Stimulated activated CD4-positive, alpha-beta T cell treated with anti-CD3 and anti-CD28 coated beads, TNF-alpha, amount 100 ng/mL, for 24 hours (primary cell): ENCODE results near the gene ESYT1.
"Not testable (repeated sequence)": the region's sequence is repeated elsewhere in the genome, so short reads cannot be mapped to it uniquely, and the experiment has no call there.

Experiments used
- DNase-seq, 3 experiments: peaks; one replicate each; pipeline ENCODE4 v3.0.0-alpha.2; 2020; ENCODE audit warnings: low read depth in 3 of 3

Gene ESYT1

DNA sequence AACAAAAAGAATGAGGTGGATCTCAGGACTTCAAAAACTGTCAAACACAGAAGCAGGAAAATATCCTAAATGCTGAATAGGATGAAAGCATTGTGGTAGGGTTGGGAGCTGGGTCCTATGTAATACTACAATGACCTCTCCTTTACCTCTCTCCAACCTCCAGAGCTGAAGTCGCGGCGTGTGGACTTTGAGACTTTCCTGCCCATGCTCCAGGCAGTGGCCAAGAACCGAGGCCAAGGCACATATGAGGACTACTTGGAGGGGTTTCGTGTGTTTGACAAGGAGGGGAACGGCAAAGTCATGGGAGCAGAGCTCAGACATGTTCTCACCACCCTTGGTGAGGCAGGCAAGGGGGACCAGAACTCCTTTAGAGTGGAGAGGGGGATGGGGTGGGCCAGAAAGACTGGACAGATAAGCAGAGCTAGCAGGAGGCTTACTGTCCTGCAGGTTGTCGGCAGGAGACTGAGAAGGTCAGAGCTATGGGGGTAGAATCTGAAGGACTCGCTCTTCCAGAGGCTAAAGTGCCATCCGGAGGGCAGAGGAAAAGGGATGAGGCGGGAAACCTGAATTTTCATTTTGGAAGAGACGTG, 27.3 kb downstream of the ESYT1 start:
- no peak for DNase-seq

DNA sequence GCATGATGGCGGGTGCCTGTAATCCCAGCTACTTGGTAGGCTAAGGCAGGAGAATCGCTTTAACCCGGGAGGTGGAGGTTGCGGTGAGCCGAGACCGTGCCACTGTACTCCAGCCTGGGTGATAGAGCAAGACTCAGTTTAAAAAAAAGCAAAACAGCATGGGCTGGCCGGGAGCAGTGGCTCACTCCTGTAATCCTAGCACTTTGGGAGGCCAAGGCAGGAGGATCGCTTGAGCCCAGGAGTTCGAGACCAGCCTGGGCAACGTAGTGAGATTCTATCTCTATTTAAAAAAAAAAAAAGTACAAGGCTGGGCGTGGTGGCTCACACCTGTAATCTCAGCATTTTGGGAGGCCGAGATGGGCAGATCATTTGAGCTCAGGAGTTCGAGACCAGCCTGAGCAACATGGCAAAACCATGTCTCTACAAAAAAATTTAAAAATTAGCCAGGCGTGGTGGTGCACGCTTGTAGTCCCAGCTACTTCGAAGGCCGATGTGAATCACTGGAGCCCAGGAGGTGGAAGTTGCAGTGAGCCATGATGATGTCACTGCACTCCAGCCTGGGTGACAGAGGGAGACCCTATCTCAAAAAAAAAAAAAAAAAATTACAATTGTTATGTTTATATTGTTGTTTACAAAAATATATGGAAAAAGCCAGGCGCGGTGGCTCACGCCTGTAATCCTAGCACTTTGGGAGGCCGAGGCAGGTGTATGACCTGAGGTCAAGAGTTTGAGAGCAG, 28.6 kb downstream of the ESYT1 start:
- DNase-seq, result not testable (repeated sequence)

DNA sequence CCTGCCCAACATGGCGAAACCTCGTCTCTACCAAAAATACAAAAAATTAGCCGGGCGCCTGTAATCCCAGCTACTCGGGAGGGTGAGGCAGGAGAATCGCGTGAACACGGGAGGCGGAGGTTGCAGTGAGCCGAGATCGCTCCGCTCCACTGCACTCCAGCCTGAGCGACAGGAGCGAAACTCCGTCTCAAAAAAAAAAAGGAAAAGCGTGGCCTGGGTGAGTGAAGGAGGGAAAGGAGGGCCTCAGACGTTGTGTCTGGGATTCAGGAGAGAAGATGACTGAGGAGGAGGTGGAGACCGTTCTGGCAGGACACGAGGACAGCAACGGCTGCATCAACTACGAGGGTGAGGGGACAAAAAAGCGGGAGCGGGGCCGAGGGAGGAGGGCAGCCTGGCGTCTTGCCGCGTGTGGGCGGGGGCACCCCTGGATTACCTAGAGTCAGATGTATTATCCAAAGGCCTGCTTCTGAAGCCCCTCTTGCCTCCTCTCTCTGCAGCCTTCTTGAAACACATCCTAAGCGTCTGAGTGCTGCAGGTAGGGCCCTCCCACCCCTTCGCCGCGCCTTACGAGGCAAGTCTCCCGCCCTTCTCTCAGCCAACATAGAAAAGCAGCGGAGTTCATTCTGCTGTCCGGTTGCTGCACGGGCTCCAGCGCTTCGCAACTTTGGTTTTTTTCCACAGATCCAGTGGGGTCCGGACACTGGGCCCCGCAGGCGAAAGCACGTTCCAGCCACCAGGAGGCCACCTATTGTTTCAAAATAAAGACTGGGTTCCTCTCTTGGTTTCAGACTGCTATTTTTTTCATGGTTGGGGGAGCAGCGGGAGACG, 29.3 kb downstream of the ESYT1 start:
- peak; percentile 29 to 52 (median 38) for DNase-seq

DNA sequence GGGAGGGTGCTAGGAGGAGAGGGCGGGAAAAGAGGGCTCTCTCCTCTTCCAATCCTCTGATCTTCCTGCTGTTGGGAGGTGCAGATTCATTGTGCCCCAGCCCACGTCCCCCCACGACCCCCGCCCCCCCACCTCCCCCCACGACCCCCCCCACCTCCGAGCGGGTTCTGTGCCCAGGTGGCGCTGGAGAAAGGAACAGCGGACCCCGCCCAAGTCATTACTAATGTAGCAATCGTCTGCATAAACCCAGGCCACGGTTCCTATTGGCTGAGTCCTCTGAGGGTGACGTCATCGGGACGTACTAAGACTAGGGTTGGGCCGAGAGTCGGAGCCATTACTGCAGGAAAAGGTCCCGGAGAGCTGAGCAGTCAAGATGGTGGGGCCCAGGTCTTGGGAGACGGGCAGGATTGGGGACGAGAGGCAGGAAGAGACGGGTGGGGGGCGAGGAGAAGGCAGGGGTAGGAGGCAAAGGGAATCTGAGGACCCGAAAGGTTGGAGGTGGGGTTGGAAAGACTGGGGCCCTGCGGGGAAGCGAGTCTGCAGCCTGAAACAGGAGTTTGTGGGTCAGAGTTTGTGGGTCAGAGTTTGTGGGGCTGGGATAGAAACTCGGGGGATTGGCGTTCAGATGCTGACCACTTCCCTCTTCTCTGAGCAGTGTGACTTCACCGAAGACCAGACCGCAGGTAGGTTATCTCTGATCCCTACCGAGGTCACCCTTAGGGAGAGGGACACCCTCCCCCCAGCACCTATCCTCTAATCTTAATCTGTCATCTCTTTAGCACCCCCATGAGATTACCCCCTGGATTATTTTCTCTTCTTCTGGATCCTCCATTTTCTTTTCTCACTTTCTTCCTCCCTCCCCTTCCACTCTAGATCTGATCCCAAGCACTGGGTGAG, 30.2 kb downstream of the ESYT1 start, which contains the start of gene MYL6:
MYL6 (plus strand) TSS at position 331 of the 897 bp plus-strand sequence; CDS start at position 374, 43 bp downstream.
- DNase-seq, result peak; percentile 85 to 95 (median 89)

DNA sequence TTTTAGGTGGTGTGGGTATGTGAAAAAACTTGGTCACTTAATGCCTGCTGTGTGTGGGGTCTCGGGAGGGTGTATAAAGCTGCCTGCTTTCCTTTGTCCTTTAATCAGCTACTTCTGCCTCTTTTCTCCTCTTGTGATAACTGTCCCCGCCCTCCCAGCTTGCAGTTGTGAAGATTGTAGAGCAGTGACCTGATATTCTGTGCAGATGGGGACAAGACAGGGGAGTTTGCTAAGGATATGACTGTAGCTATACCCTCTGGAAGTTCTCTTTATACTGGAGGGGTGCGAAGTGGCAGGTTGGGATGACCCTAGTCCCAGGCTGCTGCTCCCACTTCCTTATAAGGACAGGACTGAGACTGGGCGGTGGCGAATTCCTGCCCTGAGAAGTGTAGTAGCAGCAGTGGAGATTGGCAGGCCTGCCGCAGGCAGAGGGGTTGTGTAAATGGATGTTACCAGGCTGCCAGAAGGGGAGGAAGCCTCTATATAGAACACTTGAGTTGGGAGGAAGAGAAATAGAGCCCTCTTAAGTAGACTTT, 30.9 kb downstream of the ESYT1 start:
- DNase-seq, result peak in 1 of 3 experiments; percentile 37

DNA sequence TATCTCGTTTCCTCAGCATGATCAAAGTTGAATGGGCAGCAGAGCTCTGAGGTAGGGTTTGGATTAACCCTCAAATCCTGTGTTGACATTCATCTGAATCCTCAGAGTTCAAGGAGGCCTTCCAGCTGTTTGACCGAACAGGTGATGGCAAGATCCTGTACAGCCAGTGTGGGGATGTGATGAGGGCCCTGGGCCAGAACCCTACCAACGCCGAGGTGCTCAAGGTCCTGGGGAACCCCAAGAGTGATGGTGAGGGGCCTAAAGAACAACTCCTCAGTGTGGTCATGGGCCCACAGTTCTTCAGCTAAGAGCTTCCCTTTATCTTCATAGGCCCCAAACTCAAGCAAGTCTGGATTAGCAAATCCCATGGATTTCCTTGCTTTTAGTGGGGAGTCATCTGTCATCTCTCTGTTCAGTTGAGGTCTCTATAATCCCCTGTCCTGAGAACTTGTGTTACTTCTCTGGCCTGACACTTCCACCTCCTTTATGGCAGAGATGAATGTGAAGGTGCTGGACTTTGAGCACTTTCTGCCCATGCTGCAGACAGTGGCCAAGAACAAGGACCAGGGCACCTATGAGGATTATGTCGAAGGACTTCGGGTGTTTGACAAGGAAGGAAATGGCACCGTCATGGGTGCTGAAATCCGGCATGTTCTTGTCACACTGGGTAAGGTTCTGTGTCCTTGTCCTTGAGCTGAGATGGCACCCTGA, 31.6 kb downstream of the ESYT1 start:
- no peak for DNase-seq

DNA sequence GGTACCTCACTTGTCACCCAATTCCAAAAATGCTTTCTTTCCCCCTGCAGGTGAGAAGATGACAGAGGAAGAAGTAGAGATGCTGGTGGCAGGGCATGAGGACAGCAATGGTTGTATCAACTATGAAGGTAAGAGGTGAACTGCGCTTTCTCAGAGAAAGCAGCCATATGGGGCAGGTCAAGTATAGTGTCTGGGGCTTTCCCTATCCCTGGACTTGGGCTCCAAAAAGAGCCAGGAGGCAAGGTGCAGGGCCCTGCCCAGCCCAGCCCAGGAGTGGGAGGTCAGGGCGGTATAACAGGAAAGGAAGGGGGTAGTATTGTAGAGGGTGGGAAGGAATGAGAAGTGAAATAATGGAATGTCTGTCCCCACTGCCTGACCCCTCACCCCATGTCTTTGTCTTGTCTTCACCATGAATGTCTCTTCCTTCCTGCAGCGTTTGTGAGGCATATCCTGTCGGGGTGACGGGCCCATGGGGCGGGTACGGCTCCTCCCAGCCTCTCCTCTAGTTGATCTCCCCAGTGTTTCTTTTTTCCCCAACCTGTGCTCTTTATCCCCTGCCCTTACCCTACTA, 32.2 kb downstream of the ESYT1 start:
- DNase-seq, result peak; percentile 34 to 60 (median 36)

DNA sequence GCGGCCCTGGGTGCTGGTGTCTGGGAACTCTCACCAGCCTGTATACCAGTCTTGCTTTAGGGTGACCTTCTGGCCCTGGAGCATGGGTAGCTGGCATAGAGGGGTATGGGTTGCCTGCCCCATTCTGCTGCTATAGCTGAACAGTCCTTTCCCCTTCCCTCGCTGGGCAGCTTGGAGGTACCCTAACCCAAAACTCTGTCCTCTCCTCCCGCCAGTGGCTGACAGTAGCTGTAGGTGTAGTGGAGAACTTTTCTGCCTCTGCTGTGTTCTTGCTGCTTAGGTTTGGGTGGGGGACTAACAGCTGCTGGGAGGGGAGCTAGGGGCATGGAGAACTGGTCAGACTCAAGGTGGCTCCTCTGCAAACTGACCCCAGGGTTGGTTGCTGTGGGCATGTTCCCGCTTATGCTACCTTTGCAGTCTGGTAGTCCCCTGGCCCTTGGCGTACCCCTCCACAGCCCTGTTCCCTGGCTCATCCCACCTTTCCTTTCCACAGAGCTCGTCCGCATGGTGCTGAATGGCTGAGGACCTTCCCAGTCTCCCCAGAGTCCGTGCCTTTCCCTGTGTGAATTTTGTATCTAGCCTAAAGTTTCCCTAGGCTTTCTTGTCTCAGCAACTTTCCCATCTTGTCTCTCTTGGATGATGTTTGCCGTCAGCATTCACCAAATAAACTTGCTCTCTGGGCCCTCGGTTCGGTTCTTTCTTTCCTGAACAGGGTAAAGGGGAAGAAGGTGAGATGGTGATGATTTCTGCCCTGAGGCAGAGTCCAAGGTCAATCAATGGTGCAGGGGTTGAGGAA, 33.0 kb downstream of the ESYT1 start:
- DNase-seq, result no peak

DNA sequence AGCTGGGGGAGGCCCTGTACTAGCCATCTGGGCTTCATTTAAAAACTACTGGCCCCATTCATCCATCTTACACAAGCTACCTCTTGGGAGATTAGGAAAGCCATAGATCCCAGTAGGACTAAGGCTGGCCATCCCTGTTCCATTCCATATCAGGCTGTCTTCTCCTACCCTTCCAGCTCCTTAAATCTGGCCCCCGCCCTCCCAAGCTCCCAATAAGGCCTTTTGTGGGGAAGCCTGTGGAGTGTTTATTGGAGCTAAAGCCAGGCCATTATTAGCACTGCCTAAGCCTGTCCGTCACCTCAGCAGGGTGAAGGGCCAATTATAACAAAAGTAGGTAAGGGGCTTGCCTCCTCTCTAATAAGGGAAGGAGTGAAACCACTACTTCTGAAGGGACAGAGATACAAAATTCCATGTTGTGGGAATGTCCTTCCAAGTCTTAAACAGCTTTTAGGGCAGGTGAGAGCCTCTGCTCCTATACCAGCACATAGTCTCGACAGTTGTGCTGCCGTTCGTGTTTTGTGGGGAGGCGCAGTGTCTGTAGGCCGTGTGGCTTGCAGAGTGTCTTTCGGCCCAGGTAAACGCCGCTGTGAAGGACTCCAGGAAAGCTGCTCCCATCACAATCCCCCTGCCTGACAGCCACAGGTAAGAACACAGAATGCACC, 33.8 kb downstream of the ESYT1 start:
- no peak for DNase-seq

DNA sequence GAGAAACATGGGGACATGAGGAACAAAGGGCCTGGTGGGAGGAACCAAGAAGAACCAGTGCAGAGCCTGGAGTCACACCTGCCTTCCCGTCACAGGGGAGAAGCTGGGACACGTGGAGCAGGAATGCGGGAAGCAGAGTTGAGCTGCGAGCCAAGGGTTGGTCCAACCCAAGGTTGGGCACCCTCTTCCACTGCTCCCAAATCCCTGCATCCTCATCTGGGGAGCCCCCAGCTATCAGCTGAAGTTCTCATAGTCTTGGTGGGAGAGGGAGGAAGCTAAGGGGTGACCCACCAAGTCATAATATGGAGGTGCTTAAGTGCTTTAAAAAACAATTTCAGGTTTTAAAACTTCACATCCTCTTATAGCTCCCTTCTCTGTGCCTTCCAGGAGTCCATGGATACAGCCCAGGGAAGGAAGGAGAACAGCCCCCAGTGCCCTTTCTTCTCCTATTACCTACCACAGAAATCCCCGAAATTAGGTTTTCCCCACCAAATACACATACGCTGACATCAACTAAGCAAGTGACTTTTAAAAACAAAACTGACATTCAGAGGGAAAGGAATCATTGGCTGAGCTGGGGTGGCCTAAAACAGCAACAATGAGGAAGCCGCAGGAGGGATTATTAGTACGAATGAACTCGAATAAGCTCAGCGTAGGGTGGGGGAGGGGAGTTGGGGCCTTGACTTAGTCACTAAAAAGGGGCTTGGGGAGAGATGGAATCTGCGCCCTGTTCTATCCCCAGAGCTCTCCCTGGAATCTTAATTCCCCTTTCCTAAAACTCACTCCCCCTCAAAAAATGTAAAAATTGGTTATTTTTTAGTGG, 34.6 kb downstream of the ESYT1 start:
- DNase-seq, result no peak

DNA sequence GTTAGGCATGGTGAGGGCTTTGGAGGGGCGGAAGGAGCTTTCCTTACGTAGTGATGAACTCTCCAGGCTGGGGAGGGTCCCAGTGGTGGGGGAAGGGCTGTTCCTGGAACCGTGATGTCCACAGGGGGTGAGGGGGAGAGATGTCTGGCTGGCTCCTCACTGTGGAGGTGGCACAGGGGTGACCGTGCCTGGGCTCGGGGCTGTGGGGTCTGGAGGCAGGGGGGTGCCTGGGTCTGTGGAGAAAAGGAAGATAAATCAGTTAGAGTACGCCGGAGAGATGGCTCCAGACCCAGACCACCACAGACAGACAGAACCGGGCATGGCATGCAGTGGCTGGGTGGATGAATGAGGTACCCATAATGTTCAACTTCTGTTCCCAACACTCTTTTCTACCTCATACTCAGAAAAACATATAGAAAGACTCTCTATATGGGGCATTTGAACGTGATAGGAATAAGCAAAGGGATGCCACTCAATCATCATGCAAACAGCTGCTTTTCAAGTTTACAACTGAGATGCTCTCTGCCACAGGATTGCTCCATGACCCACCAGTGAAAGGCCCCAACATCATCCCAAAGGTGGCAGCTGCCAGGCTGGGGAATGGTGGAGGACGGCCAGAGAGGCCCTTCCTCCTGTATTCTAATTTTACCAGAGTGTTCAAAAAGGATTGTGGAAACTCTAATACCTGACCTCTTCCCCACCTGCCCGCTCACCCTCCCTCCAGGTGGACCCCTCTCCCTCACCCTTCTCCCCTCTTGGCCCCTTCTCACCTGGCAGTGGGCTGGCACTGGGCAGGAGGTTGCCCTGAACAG, 35.7 kb downstream of the ESYT1 start:
- DNase-seq, result no peak

DNA sequence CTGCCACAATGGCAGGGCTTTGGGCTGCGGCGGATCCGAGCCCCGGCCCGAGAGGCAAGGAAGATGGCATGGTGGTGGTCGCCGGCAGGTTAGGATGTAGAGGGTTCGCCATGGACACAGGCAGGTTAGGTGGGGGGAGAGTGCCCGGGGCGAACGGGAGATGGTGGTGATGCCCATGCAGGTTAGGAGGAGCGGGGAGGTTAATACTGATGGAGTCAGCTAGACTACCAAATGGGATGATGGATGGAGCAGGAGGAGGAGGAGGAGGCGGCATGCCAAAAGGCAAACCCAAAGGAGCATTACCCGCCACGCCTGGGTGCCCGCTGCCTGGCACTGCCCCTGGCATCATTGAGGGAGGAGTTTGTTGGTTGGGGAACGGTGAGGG, 36.3 kb downstream of the ESYT1 start:
- DNase-seq, result no peak

DNA sequence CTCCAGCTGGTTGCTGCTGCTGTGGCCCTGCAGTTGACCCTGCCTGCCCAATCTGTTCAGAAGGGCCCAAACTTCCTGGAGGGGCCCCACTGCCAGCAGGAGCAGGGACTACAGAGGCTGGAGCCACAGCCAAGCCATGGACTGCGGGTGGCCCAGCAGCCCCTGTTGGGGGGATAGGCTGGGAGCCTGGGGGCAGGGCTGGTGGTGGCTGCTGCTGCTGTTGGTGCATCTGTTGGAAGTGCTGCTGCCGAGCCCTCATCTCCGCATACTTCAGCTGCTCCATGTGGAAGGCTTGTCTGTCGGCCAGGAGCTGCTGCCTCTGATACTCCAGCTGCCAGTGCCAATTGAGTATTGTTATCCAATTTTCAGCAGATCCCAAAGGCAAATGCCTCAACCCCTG, 37.3 kb downstream of the ESYT1 start:
- DNase-seq, result no peak

DNA sequence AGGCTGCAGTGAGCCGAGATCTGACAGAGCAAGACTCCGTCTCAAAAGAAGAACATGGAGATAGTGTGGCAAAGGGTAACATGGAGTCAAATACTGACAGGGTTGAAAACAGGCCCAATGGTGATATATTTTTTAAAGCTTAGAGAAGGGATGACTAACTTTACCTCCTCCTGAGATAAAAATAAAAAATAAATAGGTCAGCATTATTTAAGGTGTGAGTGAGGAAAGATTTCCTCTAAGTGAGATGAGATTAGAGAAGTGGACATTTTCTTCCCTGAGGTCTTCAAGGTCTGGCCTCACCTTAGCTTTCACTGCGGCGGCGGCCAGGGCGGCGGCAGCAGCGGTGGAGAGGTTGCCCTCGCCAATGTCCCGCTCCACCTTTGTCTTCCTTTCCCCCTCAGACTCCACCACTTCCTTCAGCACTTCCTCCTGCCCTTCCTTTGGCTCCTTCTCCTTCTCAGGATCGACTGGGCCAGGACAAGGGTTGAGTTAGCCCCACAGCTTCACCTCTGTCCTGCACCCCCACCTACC, 41.2 kb downstream of the ESYT1 start:
- DNase-seq, result no peak

DNA sequence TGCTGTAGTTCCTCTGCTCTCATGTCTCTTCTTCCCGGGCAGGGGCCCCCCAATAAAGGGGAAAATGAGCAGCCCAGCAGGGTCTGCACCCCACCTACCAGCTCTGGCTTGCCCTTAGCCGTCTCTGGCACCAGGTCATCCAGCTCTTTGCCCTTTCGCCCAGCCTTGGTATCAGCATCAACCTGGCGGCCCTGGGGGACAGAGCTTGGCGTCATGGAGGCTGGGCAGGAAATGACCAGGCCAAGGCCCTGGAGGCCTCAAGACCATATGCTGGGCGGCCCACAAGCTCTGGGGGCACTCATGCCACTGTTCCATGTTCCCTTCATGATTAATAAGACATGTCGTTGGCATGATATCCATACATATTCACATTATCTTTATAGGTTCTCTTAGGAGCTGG, 44.8 kb downstream of the ESYT1 start:
- DNase-seq, result no peak

DNA sequence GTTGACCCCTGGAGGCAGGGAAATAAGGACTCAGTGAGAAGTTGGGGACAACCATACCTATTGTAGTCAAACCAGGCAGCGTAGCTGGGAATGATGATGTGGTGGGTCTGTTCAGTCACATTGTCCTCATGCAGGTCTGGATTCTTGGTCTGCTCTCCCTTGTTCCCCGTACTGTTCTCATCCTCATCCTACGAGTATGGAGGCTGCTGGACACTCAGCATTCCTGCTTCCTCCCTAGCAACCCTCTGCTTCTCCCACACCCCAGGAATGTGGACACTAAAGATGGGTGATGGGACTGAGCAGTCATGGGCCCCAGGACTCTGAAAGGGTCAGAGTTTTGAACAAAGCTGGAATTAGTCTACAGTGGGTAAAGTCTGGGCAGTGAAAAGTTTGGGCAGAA, 50.3 kb downstream of the ESYT1 start:
- no peak for DNase-seq

DNA sequence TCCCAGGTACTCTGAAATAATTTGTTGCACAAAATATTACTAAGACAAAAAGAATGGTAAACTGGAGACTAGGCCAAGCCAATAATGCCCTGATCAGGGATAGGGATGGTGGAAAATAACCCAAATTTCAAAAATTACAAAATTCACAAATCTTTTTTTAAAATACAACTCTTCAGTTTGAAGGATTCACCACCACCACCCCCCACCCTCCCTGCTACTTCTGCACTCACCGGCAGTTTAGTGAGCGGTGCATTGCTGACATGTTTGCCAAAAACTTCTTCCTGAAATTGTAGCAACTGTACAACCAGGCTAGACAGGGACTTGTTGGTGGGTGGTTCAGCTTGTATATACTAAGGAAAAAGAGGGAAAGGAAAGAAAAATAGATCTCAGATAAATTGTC, 58.9 kb downstream of the ESYT1 start:
- DNase-seq, result no peak
